Esophagus squamous epithelium (tissue), 4 donors: ENCODE data around the gene NPAS2.

ENCODE experiments used
- POLR2A ChIP-seq, 4 donors: fragments of 450-650 bp; IDR thresholded peaks; one replicate each; pipeline ENCODE4 v1.6.1; 2017; ENCODE audit warnings: antibody characterized with exemption in 4 of 4, mild to moderate bottlenecking in 4 of 4, moderate library complexity in 3 of 4
- TF ChIP-seq, protein P1 (sequence below), 6 experiments: fragments of 450-650 bp in 4 of 6; fragments of 200-600 bp in 2 of 6; sonication (generic) in 2 of 6; IDR thresholded peaks; one replicate each; pipeline ENCODE4 v1.5.1; 2016 to 2019; ENCODE audit warnings: antibody characterized with exemption in 6 of 6, mild to moderate bottlenecking in 4 of 6, moderate library complexity in 4 of 6

DNA sequence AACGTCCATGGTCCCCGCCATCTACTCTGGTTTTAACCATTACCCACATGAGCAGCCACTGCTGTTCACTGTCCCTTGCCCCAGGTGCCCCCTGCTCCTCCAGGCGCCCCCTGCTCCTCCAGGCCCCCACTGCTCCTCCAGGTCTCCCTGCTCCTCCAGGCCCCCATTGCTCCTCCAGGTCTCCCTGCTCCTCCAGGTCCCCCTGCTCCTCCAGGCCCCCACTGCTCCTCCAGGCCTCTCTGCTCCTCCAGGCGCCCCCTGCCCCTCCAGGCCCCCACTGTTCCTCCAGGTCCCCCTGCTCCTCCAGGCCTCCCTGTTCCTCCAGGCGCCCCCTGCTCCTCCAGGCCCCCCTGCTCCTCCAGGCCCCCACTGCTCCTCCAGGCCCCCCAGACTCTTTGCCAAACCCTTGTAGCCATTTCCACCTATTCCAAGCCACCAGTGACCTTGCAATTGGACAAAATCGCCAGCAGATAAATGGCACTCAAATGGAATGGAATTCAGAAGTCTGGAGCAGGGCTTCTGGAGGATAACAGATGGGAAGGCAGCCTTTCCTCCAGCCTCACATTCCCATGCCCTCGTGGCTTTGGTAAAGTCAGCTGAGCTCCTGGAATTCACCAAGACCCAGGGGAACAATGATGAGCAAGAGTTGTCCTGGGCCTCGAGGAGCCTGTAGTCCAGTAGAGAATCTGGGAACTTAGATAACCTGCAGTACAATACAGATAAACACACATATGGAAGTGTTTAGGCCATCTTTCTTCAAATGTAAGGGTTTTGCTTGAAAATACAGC lies 168.9 kb downstream of the NPAS2 start:
- TF ChIP-seq, protein P1, sequence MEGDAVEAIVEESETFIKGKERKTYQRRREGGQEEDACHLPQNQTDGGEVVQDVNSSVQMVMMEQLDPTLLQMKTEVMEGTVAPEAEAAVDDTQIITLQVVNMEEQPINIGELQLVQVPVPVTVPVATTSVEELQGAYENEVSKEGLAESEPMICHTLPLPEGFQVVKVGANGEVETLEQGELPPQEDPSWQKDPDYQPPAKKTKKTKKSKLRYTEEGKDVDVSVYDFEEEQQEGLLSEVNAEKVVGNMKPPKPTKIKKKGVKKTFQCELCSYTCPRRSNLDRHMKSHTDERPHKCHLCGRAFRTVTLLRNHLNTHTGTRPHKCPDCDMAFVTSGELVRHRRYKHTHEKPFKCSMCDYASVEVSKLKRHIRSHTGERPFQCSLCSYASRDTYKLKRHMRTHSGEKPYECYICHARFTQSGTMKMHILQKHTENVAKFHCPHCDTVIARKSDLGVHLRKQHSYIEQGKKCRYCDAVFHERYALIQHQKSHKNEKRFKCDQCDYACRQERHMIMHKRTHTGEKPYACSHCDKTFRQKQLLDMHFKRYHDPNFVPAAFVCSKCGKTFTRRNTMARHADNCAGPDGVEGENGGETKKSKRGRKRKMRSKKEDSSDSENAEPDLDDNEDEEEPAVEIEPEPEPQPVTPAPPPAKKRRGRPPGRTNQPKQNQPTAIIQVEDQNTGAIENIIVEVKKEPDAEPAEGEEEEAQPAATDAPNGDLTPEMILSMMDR (IDR thresholded peaks at IDR 0.05): no peak
- no peak for TF ChIP-seq POLR2A (IDR thresholded peaks at IDR 0.05)
